ENCODE measurements around the gene CYP26C1.

DNA sequence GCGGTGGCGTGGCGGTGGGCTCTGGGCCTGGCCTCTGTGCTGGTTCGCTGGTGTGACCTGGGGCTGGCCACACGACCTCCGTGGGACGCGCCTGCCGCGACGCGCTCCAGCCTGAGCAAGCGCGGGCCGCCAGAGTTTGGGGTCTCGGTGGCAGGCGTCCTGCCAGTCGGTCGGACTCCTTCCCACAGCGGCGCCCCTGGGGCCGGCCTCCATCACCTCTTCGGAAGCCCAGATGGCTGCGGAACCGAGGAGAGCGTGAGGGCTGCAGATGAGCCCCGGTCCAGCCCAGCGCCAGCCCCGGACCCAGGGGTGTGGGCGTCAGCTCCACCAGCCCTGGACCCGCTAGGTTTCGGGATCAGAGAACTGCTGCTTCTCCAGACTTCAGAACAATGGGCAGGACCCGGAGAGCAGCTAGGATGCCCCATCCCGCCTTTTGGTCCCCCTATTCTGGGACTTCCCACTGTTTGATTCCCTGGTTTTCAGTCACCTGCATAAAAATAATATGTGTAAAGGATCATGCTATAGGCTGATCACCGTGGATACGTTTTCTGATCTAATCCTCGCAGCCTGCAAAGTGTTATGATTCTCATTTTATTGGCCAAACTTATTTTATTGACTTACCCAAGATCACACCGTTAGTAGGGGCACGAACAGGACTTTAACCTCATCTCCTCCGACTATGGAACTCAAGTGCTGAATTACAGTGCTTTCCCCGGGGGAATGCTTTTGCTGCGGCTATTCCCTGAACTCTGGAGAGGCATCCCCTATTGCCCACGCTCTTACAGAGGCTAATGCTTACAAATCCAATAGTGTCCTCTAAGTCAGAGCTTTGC is 2.8 kb downstream of the CYP26C1 start:
- TF ChIP-seq, protein P1, sequence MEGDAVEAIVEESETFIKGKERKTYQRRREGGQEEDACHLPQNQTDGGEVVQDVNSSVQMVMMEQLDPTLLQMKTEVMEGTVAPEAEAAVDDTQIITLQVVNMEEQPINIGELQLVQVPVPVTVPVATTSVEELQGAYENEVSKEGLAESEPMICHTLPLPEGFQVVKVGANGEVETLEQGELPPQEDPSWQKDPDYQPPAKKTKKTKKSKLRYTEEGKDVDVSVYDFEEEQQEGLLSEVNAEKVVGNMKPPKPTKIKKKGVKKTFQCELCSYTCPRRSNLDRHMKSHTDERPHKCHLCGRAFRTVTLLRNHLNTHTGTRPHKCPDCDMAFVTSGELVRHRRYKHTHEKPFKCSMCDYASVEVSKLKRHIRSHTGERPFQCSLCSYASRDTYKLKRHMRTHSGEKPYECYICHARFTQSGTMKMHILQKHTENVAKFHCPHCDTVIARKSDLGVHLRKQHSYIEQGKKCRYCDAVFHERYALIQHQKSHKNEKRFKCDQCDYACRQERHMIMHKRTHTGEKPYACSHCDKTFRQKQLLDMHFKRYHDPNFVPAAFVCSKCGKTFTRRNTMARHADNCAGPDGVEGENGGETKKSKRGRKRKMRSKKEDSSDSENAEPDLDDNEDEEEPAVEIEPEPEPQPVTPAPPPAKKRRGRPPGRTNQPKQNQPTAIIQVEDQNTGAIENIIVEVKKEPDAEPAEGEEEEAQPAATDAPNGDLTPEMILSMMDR (IDR thresholded peaks at IDR 0.05; ENCODE audit: insufficient read depth, low read length), result no peak
- TF ChIP-seq, protein P2, sequence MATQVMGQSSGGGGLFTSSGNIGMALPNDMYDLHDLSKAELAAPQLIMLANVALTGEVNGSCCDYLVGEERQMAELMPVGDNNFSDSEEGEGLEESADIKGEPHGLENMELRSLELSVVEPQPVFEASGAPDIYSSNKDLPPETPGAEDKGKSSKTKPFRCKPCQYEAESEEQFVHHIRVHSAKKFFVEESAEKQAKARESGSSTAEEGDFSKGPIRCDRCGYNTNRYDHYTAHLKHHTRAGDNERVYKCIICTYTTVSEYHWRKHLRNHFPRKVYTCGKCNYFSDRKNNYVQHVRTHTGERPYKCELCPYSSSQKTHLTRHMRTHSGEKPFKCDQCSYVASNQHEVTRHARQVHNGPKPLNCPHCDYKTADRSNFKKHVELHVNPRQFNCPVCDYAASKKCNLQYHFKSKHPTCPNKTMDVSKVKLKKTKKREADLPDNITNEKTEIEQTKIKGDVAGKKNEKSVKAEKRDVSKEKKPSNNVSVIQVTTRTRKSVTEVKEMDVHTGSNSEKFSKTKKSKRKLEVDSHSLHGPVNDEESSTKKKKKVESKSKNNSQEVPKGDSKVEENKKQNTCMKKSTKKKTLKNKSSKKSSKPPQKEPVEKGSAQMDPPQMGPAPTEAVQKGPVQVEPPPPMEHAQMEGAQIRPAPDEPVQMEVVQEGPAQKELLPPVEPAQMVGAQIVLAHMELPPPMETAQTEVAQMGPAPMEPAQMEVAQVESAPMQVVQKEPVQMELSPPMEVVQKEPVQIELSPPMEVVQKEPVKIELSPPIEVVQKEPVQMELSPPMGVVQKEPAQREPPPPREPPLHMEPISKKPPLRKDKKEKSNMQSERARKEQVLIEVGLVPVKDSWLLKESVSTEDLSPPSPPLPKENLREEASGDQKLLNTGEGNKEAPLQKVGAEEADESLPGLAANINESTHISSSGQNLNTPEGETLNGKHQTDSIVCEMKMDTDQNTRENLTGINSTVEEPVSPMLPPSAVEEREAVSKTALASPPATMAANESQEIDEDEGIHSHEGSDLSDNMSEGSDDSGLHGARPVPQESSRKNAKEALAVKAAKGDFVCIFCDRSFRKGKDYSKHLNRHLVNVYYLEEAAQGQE (IDR thresholded peaks at IDR 0.05; ENCODE audit: insufficient replicate concordance, low read depth), result no peak
- no peak for TF ChIP-seq GABPA (IDR thresholded peaks at IDR 0.05; ENCODE audit: low read depth)
